ENCODE results near the gene TENT5A. TPM values are rescaled to one million over a fixed set of nuclear protein-coding genes. Genes with fewer than 3 reads are reported as not detected.

TENT5A gene
- polyA plus RNA-seq, 3 donors: 9.1 to 28.9 (median 12.1) TPM

DNA sequence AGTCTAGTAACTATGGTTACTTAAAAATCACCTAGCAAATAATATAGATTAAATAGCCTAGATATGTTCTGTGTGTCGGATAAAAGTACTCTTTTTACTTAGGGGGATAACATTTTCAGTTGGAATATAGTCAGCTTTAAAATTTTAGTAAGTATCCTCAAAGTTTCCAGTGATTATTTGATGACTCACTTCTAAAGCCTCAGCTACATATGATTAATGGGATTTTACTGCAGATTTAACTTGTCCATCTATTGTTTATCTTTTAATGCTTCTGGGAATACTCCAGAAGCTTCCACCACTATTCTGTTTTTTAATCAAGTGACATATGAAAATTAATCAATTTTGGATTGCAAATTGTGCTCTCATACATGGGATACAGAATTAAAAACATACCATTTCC lies 8.7 kb upstream of the TENT5A start:
- peaks cover 58% of the 10 kb centered on the region for H3K4me1 Mint-ChIP-seq
- H3K4me1 ChIP-seq (ENCODE audit: control insufficient read depth in 1 of 2, insufficient read depth in 2 of 2, low read length in 2 of 2): peaks cover 51 to 59% of the 10 kb centered on the region in 2 donors
- H3K4me3 ChIP-seq (replicated peaks in 1 of 3; ENCODE audit: low read depth in 2 of 3, low read length in 3 of 3): no peak overlapping the region
- no peak overlapping the region for H3K27ac ChIP-seq (ENCODE audit: low read depth in 1 of 2, low read length in 2 of 2)
- no peaks in the 10 kb centered on the region for H3K9me3 ChIP-seq (replicated peaks in 1 of 2; ENCODE audit: control insufficient read depth in 1 of 2, insufficient read depth in 1 of 2, low read length in 2 of 2)
- WGBS (ENCODE audit: insufficient coverage): no CpG with 5 or more reads among the region's 1 CpG
- H3K36me3 Mint-ChIP-seq: no peaks in the 10 kb centered on the region
- intact Hi-C loops (cut with micrococcal nuclease): no loop called here
- no peaks in the 10 kb centered on the region for H3K79me2 ChIP-seq (ENCODE audit: insufficient read depth, low read length)
- TF ChIP-seq, protein P1, sequence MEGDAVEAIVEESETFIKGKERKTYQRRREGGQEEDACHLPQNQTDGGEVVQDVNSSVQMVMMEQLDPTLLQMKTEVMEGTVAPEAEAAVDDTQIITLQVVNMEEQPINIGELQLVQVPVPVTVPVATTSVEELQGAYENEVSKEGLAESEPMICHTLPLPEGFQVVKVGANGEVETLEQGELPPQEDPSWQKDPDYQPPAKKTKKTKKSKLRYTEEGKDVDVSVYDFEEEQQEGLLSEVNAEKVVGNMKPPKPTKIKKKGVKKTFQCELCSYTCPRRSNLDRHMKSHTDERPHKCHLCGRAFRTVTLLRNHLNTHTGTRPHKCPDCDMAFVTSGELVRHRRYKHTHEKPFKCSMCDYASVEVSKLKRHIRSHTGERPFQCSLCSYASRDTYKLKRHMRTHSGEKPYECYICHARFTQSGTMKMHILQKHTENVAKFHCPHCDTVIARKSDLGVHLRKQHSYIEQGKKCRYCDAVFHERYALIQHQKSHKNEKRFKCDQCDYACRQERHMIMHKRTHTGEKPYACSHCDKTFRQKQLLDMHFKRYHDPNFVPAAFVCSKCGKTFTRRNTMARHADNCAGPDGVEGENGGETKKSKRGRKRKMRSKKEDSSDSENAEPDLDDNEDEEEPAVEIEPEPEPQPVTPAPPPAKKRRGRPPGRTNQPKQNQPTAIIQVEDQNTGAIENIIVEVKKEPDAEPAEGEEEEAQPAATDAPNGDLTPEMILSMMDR (IDR thresholded peaks at IDR 0.05): no peak
- DNase-seq: no peak
- H3K27me3 Mint-ChIP-seq (ENCODE audit: low read depth in 3 of 3): peaks cover 0 to 1% (median 0%) of the 10 kb centered on the region in 3 donors
- no peaks in the 10 kb centered on the region for H3K9me3 Mint-ChIP-seq
- H2AFZ ChIP-seq (ENCODE audit: insufficient read depth, low read depth, low read length, poor library complexity, severe bottlenecking): no peak overlapping the region
- H3K27ac Mint-ChIP-seq: no peak overlapping the region
- no peaks in the 10 kb centered on the region for H4K20me1 ChIP-seq (ENCODE audit: insufficient read depth, low read length)
- H3K4me3 Mint-ChIP-seq: no peak overlapping the region
- H3K9ac ChIP-seq (ENCODE audit: insufficient read depth, low read length, poor library complexity, severe bottlenecking): no peak overlapping the region
- H3K27me3 ChIP-seq (ENCODE audit: control insufficient read depth in 2 of 2, insufficient read depth in 2 of 2, low read length in 2 of 2): no peaks in the 10 kb centered on the region
- H3K4me2 ChIP-seq (replicated peaks; ENCODE audit: extremely low read depth, low read length, poor library complexity, severe bottlenecking): no peak overlapping the region
- H3K36me3 ChIP-seq (replicated peaks in 1 of 2; ENCODE audit: control insufficient read depth in 1 of 2, insufficient read depth in 2 of 2, low read length in 2 of 2): no peaks in the 10 kb centered on the region

DNA sequence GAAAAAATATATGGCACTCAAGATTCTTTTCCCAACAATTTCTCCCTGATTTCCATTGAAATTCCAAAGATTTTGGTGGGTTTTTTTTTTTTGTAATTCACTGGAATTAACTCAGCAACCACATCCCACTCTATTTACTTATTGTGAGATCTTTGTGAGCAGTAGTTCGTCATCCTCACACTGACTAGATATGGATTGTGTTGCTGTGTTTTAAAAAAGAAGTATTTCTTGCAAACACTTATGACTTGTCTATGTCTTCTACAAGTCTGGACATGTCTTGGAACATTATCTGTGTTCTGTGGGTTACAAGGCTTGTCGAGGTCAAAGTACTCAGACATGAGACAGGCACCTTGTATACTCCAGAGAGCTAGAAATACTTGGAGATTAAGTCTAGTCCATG lies 7.3 kb upstream of the TENT5A start:
- peaks cover 44 to 59% of the 10 kb centered on the region in 2 donors for H3K4me1 ChIP-seq (ENCODE audit: control insufficient read depth in 1 of 2, insufficient read depth in 2 of 2, low read length in 2 of 2)
- peaks cover 58% of the 10 kb centered on the region for H3K4me1 Mint-ChIP-seq
- TF ChIP-seq, protein P1 (IDR thresholded peaks at IDR 0.05): no peak
- no peaks in the 10 kb centered on the region for H3K36me3 ChIP-seq (replicated peaks in 1 of 2; ENCODE audit: control insufficient read depth in 1 of 2, insufficient read depth in 2 of 2, low read length in 2 of 2)
- intact Hi-C loops (cut with micrococcal nuclease): loop anchor here (10.0 kb wide), 3 partner anchors 55 to 1755 kb away; partner anchors contain the start of gene TTK (in 1 of the 2)
- H2AFZ ChIP-seq (ENCODE audit: insufficient read depth, low read depth, low read length, poor library complexity, severe bottlenecking): no peak overlapping the region
- H3K27me3 Mint-ChIP-seq (ENCODE audit: low read depth in 3 of 3): no peaks in the 10 kb centered on the region
- H3K27ac ChIP-seq (ENCODE audit: low read depth in 1 of 2, low read length in 2 of 2): no peak overlapping the region
- no peaks in the 10 kb centered on the region for H3K9me3 ChIP-seq (replicated peaks in 1 of 2; ENCODE audit: control insufficient read depth in 1 of 2, insufficient read depth in 1 of 2, low read length in 2 of 2)
- no peak overlapping the region for H3K4me3 ChIP-seq (replicated peaks in 1 of 3; ENCODE audit: low read depth in 2 of 3, low read length in 3 of 3)
- WGBS (ENCODE audit: insufficient coverage): 50% methylated on average over 1 of the region's 2 CpGs
- no peaks in the 10 kb centered on the region for H3K27me3 ChIP-seq (ENCODE audit: control insufficient read depth in 2 of 2, insufficient read depth in 2 of 2, low read length in 2 of 2)
- no peaks in the 10 kb centered on the region for H4K20me1 ChIP-seq (ENCODE audit: insufficient read depth, low read length)
- no peaks in the 10 kb centered on the region for H3K36me3 Mint-ChIP-seq
- no peaks in the 10 kb centered on the region for H3K79me2 ChIP-seq (ENCODE audit: insufficient read depth, low read length)
- no peak overlapping the region for H3K4me3 Mint-ChIP-seq
- no peak overlapping the region for H3K27ac Mint-ChIP-seq
- no peak for DNase-seq
- no peak overlapping the region for H3K4me2 ChIP-seq (replicated peaks; ENCODE audit: extremely low read depth, low read length, poor library complexity, severe bottlenecking)
- H3K9ac ChIP-seq (ENCODE audit: insufficient read depth, low read length, poor library complexity, severe bottlenecking): no peak overlapping the region
- no peaks in the 10 kb centered on the region for H3K9me3 Mint-ChIP-seq

All from CD14-positive monocyte (primary cell).